DMS153 (cell line): ENCODE data around the gene MECP2.
"Not testable (repeated sequence)": the region's sequence is repeated elsewhere in the genome, so short reads cannot be mapped to it uniquely, and the experiment has no call there.

Experiments
- DNase-seq: peaks from one replicate; lab custom pipeline; 2025; lab: John Stamatoyannopoulos, UW

Gene MECP2

GRCh38 chrX:154097589-154098541, at the start of gene MECP2:
MECP2 (minus strand) TSS chrX:154097717.
- peak; percentile 92 for DNase-seq

GRCh38 chrX:154144010-154144409, 46.5 kb upstream of the MECP2 start, which contains the start of gene OPN1LW:
OPN1LW (plus strand) TSS chrX:154144243; CDS start chrX:154144284, 41 bp downstream.
- not testable (repeated sequence) for DNase-seq

- no peak for DNase-seq
These were observed 45.6 kb upstream of the MECP2 start for GRCh38 chrX:154142950-154143745.

GRCh38 chrX:154142386-154142785, 44.9 kb upstream of the MECP2 start:
- DNase-seq: no peak

GRCh38 chrX:154140742-154141141, 43.2 kb upstream of the MECP2 start:
- no peak for DNase-seq

- DNase-seq: no peak
These were observed 42.7 kb upstream of the MECP2 start for GRCh38 chrX:154140206-154140605.

GRCh38 chrX:154138857-154139256, 41.3 kb upstream of the MECP2 start:
- no peak for DNase-seq

- peak; percentile 30 for DNase-seq
These were observed 39.2 kb upstream of the MECP2 start for GRCh38 chrX:154136627-154137161.

GRCh38 chrX:154135458-154136229, 38.1 kb upstream of the MECP2 start:
- no peak for DNase-seq

GRCh38 chrX:154132366-154132765, 34.8 kb upstream of the MECP2 start:
- DNase-seq: no peak

- no peak for DNase-seq
These were observed 34.4 kb upstream of the MECP2 start for GRCh38 chrX:154131955-154132354.

GRCh38 chrX:154126101-154126500, 28.6 kb upstream of the MECP2 start:
- no peak for DNase-seq

- no peak for DNase-seq
These were observed 28.0 kb upstream of the MECP2 start for GRCh38 chrX:154125391-154126040.

- DNase-seq: no peak
These were observed 26.0 kb upstream of the MECP2 start for GRCh38 chrX:154123241-154124219.

- no peak for DNase-seq
These were observed 24.4 kb upstream of the MECP2 start for GRCh38 chrX:154121961-154122360.

- no peak for DNase-seq
These were observed 23.7 kb upstream of the MECP2 start for GRCh38 chrX:154121207-154121606.

GRCh38 chrX:154120567-154120966, 23.1 kb upstream of the MECP2 start:
- no peak for DNase-seq

GRCh38 chrX:154117566-154117965, 20.0 kb upstream of the MECP2 start:
- no peak for DNase-seq

GRCh38 chrX:154116426-154117211, 19.1 kb upstream of the MECP2 start:
- DNase-seq: no peak
